Measurements from ENCODE around the gene POLR3C. TPM values are rescaled to one million over a fixed set of nuclear protein-coding genes. Genes with fewer than 3 reads are reported as not detected.
"Not testable (repeated sequence)": the region's sequence is repeated elsewhere in the genome, so short reads cannot be mapped to it uniquely, and the experiment has no call there.

Gene POLR3C
- total RNA-seq (2014; rRNA removed; shearing (Covaris generic)) = 55.8 and 61.3 TPM in 2 replicates
- polyA plus RNA-seq (2015; cell fraction: cytosol; rRNA removed) = 45.5 and 56.9 TPM in 2 replicates
- 51.4 and 61.1 TPM in 2 replicates for polyA plus RNA-seq (2015; cell fraction: nucleus; rRNA removed)

GRCh38 chr1:145823565-145824498 is at the start of gene POLR3C, which contains the start of gene RNF115:
TSS of gene POLR3C (plus strand) at chr1:145824200. CDS start at chr1:145825777, 1,577 bp downstream.
TSS of gene RNF115 (minus strand) at chr1:145824095. CDS start at chr1:145823873, 222 bp downstream.
- in situ Hi-C loops (cut with HindIII; ENCODE audit: low pct_unique_long_range_greater_than_20kb, low sequenced_read_pairs) = no loop called here
- DNase-seq (ENCODE audit: low read depth, low spot score) = peak; percentile 90

- in situ Hi-C loops (cut with HindIII; ENCODE audit: low pct_unique_long_range_greater_than_20kb, low sequenced_read_pairs) = no loop called here
- no peak for DNase-seq (ENCODE audit: low read depth, low spot score)
Observed at GRCh38 chr1:145777357-145778145, 46.4 kb upstream of the POLR3C start.

- no peak for DNase-seq (ENCODE audit: low read depth, low spot score)
- in situ Hi-C loops (cut with HindIII; ENCODE audit: low pct_unique_long_range_greater_than_20kb, low sequenced_read_pairs) = no loop called here
Observed at GRCh38 chr1:145778146-145778540, 45.9 kb upstream of the POLR3C start.

GRCh38 chr1:145782272-145783099 is 41.5 kb upstream of the POLR3C start:
- DNase-seq (ENCODE audit: low read depth, low spot score) = no peak
- in situ Hi-C loops (cut with HindIII; ENCODE audit: low pct_unique_long_range_greater_than_20kb, low sequenced_read_pairs) = no loop called here

- DNase-seq (ENCODE audit: low read depth, low spot score) = no peak
- in situ Hi-C loops (cut with HindIII; ENCODE audit: low pct_unique_long_range_greater_than_20kb, low sequenced_read_pairs) = no loop called here
Observed at GRCh38 chr1:145784409-145784808, 39.6 kb upstream of the POLR3C start.

- DNase-seq (ENCODE audit: low read depth, low spot score) = no peak
- in situ Hi-C loops (cut with HindIII; ENCODE audit: low pct_unique_long_range_greater_than_20kb, low sequenced_read_pairs) = no loop called here
Observed at GRCh38 chr1:145785547-145785946, 38.5 kb upstream of the POLR3C start.

- no peak for DNase-seq (ENCODE audit: low read depth, low spot score)
- in situ Hi-C loops (cut with HindIII; ENCODE audit: low pct_unique_long_range_greater_than_20kb, low sequenced_read_pairs) = no loop called here
Observed at GRCh38 chr1:145786271-145786670, 37.7 kb upstream of the POLR3C start.

- in situ Hi-C loops (cut with HindIII; ENCODE audit: low pct_unique_long_range_greater_than_20kb, low sequenced_read_pairs) = no loop called here
- DNase-seq (ENCODE audit: low read depth, low spot score) = no peak
Observed at GRCh38 chr1:145788580-145788979, 35.4 kb upstream of the POLR3C start.

- DNase-seq (ENCODE audit: low read depth, low spot score); in situ Hi-C loops (cut with HindIII; ENCODE audit: low pct_unique_long_range_greater_than_20kb, low sequenced_read_pairs): not testable (repeated sequence)
Observed at GRCh38 chr1:145791860-145792259, 32.1 kb upstream of the POLR3C start.

GRCh38 chr1:145792484-145792883 is 31.5 kb upstream of the POLR3C start:
- in situ Hi-C loops (cut with HindIII; ENCODE audit: low pct_unique_long_range_greater_than_20kb, low sequenced_read_pairs) = no loop called here
- no peak for DNase-seq (ENCODE audit: low read depth, low spot score)

- in situ Hi-C loops (cut with HindIII; ENCODE audit: low pct_unique_long_range_greater_than_20kb, low sequenced_read_pairs) = no loop called here
- DNase-seq (ENCODE audit: low read depth, low spot score) = no peak
Observed at GRCh38 chr1:145795257-145795881, 28.6 kb upstream of the POLR3C start.

- no peak for DNase-seq (ENCODE audit: low read depth, low spot score)
- in situ Hi-C loops (cut with HindIII; ENCODE audit: low pct_unique_long_range_greater_than_20kb, low sequenced_read_pairs) = no loop called here
Observed at GRCh38 chr1:145796753-145797152, 27.2 kb upstream of the POLR3C start.

GRCh38 chr1:145799806-145800205 is 24.2 kb upstream of the POLR3C start:
- in situ Hi-C loops (cut with HindIII; ENCODE audit: low pct_unique_long_range_greater_than_20kb, low sequenced_read_pairs) = no loop called here
- DNase-seq (ENCODE audit: low read depth, low spot score) = no peak

- in situ Hi-C loops (cut with HindIII; ENCODE audit: low pct_unique_long_range_greater_than_20kb, low sequenced_read_pairs) = no loop called here
Observed at GRCh38 chr1:145804235-145805045, 19.6 kb upstream of the POLR3C start.

GRCh38 chr1:145805057-145805456 is 18.9 kb upstream of the POLR3C start:
- no peak for DNase-seq (ENCODE audit: low read depth, low spot score)
- in situ Hi-C loops (cut with HindIII; ENCODE audit: low pct_unique_long_range_greater_than_20kb, low sequenced_read_pairs) = no loop called here

More at GRCh38 chr1:145804235-145805045, 19.6 kb upstream of the POLR3C start:
- no peak for DNase-seq (ENCODE audit: low read depth, low spot score)

- DNase-seq (ENCODE audit: low read depth, low spot score) = no peak
- in situ Hi-C loops (cut with HindIII; ENCODE audit: low pct_unique_long_range_greater_than_20kb, low sequenced_read_pairs) = no loop called here
Observed at GRCh38 chr1:145806408-145806807, 17.6 kb upstream of the POLR3C start.

Data from SK-MEL-5 (cell line).